ENCODE results near the gene PNKP. TPM values are rescaled to one million over a fixed set of nuclear protein-coding genes. Genes with fewer than 3 reads are reported as not detected.

PNKP gene
- total and polyA plus RNA-seq, 9 of the 15 experiments (the other 6 are each of a cell fraction or from before 2014, with no cell fraction given): 2.8 to 85.4 (median 25.3) TPM

DNA sequence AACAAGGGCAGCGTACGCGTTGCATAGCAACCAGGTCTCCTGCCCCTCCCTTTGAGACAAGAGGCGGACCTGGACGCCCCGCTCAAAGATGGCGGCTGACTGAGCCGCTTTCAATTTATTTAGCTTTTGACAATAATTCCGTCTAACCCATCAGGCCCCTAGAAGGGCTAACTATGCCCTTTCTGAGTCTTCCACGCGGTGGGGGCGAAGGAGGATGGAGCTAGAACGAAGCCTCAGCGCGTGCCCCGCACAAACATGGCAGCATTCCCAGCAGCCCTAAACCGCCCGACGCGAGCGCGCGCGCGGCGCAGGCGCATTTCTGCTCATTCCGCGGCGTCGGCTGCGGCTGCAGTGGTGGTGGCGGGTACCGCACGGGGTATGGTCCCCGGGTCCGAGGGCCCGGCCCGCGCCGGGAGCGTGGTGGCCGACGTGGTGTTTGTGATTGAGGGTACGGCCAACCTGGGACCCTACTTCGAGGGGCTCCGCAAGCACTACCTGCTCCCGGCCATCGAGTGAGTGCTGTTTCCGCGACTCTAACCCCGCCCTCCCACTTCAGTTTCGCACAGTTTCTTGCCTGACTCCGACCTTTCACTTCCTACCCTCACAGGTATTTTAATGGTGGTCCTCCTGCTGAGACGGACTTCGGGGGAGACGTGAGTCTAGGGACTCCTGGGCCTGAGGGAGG lies 49.3 kb downstream of the PNKP start, which contains the start of gene MED25 (continued):
- TF ChIP-seq, protein P1, sequence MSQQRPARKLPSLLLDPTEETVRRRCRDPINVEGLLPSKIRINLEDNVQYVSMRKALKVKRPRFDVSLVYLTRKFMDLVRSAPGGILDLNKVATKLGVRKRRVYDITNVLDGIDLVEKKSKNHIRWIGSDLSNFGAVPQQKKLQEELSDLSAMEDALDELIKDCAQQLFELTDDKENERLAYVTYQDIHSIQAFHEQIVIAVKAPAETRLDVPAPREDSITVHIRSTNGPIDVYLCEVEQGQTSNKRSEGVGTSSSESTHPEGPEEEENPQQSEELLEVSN (IDR thresholded peaks at IDR 0.05; ENCODE audit: borderline replicate concordance in 1 of 2, extremely low read depth in 1 of 2, insufficient read depth in 1 of 2, insufficient read length in 1 of 2, low read depth in 1 of 2, low read length in 1 of 2, poor library complexity in 1 of 2, severe bottlenecking in 1 of 2): peak; percentile 65 to 80
- TF ChIP-seq LEF1 (IDR thresholded peaks at IDR 0.05) (no peak), RAD21 (CRISPR knock-in tag; conservative IDR thresholded peaks at IDR 0.05 in 1 of 2, IDR thresholded peaks at IDR 0.05 in 1 of 2) (no peak), SAFB (IDR thresholded peaks at IDR 0.05; ENCODE audit: borderline replicate concordance, low read depth, low read length) (no peak), EGR1 (conservative IDR thresholded peaks at IDR 0.05) (no peak), PML (IDR thresholded peaks at IDR 0.05; ENCODE audit: low read length) (peak; percentile 57; the same call in 1 of the 2 replicates), ZNF780A (CRISPR knock-in tag; IDR thresholded peaks at IDR 0.05) (no peak)
- TF ChIP-seq, protein P2, sequence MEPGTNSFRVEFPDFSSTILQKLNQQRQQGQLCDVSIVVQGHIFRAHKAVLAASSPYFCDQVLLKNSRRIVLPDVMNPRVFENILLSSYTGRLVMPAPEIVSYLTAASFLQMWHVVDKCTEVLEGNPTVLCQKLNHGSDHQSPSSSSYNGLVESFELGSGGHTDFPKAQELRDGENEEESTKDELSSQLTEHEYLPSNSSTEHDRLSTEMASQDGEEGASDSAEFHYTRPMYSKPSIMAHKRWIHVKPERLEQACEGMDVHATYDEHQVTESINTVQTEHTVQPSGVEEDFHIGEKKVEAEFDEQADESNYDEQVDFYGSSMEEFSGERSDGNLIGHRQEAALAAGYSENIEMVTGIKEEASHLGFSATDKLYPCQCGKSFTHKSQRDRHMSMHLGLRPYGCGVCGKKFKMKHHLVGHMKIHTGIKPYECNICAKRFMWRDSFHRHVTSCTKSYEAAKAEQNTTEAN (CRISPR knock-in tag; IDR thresholded peaks at IDR 0.05): no peak; the same call in 1 of the 2 replicates
- TF ChIP-seq, protein P3, sequence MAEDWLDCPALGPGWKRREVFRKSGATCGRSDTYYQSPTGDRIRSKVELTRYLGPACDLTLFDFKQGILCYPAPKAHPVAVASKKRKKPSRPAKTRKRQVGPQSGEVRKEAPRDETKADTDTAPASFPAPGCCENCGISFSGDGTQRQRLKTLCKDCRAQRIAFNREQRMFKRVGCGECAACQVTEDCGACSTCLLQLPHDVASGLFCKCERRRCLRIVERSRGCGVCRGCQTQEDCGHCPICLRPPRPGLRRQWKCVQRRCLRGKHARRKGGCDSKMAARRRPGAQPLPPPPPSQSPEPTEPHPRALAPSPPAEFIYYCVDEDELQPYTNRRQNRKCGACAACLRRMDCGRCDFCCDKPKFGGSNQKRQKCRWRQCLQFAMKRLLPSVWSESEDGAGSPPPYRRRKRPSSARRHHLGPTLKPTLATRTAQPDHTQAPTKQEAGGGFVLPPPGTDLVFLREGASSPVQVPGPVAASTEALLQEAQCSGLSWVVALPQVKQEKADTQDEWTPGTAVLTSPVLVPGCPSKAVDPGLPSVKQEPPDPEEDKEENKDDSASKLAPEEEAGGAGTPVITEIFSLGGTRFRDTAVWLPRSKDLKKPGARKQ (CRISPR knock-in tag; IDR thresholded peaks at IDR 0.05): no peak
- TF ChIP-seq, protein P4, sequence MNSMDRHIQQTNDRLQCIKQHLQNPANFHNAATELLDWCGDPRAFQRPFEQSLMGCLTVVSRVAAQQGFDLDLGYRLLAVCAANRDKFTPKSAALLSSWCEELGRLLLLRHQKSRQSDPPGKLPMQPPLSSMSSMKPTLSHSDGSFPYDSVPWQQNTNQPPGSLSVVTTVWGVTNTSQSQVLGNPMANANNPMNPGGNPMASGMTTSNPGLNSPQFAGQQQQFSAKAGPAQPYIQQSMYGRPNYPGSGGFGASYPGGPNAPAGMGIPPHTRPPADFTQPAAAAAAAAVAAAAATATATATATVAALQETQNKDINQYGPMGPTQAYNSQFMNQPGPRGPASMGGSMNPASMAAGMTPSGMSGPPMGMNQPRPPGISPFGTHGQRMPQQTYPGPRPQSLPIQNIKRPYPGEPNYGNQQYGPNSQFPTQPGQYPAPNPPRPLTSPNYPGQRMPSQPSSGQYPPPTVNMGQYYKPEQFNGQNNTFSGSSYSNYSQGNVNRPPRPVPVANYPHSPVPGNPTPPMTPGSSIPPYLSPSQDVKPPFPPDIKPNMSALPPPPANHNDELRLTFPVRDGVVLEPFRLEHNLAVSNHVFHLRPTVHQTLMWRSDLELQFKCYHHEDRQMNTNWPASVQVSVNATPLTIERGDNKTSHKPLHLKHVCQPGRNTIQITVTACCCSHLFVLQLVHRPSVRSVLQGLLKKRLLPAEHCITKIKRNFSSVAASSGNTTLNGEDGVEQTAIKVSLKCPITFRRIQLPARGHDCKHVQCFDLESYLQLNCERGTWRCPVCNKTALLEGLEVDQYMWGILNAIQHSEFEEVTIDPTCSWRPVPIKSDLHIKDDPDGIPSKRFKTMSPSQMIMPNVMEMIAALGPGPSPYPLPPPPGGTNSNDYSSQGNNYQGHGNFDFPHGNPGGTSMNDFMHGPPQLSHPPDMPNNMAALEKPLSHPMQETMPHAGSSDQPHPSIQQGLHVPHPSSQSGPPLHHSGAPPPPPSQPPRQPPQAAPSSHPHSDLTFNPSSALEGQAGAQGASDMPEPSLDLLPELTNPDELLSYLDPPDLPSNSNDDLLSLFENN (IDR thresholded peaks at IDR 0.05; ENCODE audit: low read depth in 2 of 2, low read length in 2 of 2): 0 out of 4 replicates have a peak, but pooled peaks of 1 of the 2 experiments have one; percentile 9
- TF ChIP-seq, protein P5, sequence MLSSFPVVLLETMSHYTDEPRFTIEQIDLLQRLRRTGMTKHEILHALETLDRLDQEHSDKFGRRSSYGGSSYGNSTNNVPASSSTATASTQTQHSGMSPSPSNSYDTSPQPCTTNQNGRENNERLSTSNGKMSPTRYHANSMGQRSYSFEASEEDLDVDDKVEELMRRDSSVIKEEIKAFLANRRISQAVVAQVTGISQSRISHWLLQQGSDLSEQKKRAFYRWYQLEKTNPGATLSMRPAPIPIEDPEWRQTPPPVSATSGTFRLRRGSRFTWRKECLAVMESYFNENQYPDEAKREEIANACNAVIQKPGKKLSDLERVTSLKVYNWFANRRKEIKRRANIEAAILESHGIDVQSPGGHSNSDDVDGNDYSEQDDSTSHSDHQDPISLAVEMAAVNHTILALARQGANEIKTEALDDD (IDR thresholded peaks at IDR 0.05): no peak
- TF ChIP-seq, protein P6, sequence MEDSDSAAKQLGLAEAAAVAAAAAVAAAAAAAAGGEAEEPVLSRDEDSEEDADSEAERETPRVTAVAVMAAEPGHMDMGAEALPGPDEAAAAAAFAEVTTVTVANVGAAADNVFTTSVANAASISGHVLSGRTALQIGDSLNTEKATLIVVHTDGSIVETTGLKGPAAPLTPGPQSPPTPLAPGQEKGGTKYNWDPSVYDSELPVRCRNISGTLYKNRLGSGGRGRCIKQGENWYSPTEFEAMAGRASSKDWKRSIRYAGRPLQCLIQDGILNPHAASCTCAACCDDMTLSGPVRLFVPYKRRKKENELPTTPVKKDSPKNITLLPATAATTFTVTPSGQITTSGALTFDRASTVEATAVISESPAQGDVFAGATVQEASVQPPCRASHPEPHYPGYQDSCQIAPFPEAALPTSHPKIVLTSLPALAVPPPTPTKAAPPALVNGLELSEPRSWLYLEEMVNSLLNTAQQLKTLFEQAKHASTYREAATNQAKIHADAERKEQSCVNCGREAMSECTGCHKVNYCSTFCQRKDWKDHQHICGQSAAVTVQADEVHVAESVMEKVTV (CRISPR knock-in tag; IDR thresholded peaks at IDR 0.05): no peak
- TF ChIP-seq, protein P7, sequence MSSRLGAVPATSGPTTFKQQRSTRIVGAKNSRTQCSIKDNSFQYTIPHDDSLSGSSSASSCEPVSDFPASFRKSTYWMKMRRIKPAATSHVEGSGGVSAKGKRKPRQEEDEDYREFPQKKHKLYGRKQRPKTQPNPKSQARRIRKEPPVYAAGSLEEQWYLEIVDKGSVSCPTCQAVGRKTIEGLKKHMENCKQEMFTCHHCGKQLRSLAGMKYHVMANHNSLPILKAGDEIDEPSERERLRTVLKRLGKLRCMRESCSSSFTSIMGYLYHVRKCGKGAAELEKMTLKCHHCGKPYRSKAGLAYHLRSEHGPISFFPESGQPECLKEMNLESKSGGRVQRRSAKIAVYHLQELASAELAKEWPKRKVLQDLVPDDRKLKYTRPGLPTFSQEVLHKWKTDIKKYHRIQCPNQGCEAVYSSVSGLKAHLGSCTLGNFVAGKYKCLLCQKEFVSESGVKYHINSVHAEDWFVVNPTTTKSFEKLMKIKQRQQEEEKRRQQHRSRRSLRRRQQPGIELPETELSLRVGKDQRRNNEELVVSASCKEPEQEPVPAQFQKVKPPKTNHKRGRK (tag; IDR thresholded peaks at IDR 0.05): no peak
